ENCODE measurements around the gene OR4K2.
"Not testable (repeated sequence)": the region's sequence is repeated elsewhere in the genome, so short reads cannot be mapped to it uniquely, and the experiment has no call there.

Gene OR4K2, protein sequence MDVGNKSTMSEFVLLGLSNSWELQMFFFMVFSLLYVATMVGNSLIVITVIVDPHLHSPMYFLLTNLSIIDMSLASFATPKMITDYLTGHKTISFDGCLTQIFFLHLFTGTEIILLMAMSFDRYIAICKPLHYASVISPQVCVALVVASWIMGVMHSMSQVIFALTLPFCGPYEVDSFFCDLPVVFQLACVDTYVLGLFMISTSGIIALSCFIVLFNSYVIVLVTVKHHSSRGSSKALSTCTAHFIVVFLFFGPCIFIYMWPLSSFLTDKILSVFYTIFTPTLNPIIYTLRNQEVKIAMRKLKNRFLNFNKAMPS

DNA sequence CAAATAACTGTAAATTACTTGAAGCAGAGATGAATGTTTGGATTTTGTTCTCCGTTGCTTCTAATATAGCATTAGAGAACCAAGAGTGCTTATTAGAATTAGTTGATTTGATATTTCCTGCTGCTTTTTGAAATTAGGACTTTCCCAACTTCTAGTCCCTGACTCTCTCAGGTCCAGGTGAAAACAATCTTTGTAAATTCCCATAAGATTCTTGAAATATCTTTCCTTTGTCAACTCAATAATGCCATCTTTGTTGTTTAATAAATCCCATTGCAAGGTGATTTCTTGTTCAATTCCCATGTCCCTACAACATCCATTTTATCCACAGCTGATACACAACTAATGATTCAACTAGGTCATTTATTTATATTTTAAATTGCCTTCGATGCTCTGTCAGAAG, at the start of gene OR4K2:
Gene OR4K2 (plus strand): TSS at position 301 of the 400 bp plus-strand sequence. CDS start 1,126 bp downstream, outside the sequence.
- DNase-seq (ENCODE audit: low read depth) = no peak

DNA sequence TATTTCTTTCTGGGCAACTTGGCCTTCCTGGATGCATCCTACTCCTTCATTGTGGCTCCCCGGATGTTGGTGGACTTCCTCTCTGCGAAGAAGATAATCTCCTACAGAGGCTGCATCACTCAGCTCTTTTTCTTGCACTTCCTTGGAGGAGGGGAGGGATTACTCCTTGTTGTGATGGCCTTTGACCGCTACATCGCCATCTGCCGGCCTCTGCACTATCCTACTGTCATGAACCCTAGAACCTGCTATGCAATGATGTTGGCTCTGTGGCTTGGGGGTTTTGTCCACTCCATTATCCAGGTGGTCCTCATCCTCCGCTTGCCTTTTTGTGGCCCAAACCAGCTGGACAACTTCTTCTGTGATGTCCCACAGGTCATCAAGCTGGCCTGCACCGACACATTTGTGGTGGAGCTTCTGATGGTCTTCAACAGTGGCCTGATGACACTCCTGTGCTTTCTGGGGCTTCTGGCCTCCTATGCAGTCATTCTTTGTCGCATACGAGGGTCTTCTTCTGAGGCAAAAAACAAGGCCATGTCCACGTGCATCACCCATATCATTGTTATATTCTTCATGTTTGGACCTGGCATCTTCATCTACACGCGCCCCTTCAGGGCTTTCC, 47.2 kb upstream of the OR4K2 start:
- not testable (repeated sequence) for DNase-seq (ENCODE audit: low read depth)

DNA sequence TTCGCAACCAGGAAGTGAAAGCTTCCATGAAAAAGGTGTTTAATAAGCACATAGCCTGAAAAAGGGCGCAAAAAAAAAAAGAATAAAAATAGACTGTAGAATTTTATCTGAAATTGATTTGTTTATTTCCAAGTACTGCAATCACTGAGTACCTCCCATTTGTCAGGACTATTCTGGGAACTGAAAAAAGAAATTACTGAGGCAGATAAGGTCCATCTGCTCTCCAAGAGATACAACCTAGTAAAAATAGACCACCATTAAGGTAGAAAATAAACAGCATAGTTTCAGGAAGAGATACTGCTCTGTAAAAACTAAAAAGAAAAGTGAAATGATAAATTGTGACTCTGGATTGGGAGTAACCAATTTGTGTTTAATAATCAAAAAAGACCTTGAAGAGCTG, 46.6 kb upstream of the OR4K2 start:
- DNase-seq (ENCODE audit: low read depth) = no peak

DNA sequence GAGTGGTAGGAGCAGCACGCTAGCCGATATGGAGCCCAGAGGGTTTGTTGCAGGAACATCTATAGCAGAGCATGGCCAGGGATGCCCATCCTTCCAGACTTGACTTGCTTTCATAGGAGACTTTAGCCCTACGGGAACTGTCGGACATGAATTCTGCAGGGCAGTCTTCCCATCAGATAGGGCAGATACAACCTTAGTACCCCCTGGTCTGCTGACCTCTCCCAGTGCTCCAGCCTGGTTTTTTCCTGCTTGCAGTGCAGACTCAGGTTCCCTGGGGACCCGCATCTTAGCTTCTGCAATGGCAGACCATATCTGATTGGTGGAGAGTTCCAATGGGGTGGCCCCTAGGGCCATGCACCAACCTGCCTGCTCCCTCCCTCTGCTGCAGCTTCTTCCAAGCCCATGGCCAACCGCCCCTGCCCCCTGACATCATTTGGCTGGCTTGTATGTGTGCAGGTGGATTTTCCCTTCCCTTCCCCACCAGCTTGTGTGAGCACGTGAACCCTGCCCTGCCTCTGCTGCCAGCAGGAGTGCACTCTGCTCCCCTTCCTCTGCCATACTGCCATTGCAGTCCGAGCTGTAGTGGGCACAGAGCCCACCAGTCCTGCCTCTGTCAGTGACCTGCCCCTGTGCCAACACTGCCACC, 40.6 kb upstream of the OR4K2 start:
- not testable (repeated sequence) for DNase-seq (ENCODE audit: low read depth)

DNA sequence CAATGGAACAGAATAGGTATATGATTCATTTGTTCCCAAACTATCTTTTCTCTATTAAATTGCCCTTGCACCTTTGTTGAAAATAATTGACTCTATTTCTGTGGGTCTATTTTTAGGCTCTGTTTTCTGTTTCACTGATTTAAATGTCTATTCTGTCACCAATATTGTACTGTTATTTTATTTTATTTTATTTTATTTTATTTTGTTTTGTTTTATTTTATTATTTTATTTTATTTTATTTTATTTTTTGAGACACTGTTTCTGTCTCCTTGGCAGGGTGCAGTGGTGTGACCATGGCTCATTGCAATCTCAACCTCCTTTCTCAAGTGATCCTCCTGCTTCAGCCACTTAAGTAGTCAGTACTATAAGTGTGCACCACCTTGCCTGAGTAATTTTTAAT, 36.5 kb upstream of the OR4K2 start:
- no peak for DNase-seq (ENCODE audit: low read depth)

DNA sequence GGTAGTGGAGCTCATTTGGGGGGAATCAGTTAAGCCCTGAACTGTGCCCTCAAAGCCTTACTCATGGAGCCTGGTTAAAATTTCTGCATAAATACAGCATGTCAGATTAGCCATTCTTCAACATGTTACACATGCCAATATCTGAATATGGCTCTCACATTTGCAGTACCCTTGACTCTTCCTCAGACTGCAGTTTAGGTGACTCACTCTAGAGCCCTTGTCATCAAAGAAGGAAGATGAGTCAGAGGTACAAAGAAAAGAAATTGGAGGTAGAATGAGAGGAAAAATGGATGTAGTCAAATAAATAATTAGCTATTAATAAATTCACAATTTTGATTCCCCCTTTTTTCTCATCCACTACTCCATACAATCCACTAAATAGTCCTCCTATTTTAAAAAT, 23.6 kb upstream of the OR4K2 start:
- no peak for DNase-seq (ENCODE audit: low read depth)

DNA sequence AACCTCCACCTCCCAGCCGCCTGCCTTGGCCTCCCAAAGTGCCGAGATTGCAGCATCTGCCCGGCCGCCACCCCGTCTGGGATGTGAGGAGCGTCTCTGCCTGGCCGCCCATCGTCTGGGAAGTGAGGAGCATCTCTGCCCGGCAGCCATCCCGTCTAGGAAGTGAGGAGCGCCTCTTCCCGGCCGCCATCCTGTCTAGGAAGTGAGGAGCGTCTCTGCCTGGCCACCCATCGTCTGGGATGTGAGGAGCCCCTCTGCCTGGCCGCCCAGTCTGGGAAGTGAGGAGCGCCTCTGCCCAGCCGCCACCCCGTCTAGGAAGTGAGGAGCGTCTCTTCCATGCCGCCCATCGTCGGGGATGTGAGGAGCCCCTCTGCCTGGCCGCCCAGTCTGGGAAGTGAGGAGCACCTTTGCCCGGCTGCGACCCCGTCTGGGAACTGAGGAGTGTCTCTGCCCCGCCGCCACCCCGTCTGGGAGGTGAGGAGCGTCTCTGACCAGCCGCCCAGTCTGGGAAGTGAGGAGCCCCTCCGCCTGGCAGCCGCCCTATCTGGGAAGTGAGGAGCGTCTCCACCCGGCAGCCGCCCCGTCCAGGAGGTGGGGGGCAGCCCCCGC, 8.8 kb upstream of the OR4K2 start:
- not testable (repeated sequence) for DNase-seq (ENCODE audit: low read depth)

DNA sequence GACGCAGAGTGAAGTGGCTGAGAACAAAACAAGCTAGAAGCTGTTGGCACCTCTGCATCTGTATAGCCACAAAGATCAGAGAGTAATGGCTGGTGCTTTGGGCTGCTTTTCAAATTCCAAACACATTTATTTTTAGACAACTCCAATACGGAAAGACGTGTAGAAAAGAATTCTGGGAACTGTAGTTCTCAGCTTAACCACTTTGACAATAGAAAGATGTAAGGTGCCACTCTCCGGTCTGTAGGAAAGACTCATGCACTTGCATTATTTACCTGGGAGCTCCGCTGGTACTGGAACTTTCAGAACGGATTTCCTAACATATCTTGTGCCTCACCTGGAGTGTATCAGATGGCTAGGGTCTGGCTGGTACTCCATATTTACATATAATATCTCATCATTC, 1.8 kb upstream of the OR4K2 start:
- DNase-seq (ENCODE audit: low read depth) = no peak

DNA sequence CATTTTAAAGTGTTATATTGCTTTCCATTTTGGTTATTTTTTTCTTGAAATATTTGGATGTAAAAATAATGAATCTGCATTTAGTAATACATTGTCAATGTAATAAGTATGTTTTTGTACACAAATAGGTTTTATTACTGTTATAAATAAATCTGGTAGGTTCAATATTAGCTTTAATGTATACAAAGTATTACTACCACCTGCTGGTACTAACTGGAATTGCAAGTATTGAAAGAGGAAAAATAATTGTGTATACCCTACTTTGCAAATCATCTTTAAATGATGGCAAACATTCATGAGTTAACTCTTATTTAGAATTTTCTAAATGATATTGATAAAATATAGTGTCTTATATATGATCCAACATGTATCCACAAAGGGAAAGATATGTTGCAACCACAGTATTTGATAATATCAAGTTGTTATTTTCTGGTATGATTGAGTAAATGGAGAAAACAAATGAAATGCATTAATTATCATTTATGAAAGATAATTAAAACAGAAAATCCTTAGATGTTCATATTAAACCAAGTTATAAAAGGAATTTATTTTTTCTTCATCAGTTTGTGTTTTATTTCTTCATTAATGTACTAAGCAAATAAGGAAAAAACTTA, 3.2 kb downstream of the OR4K2 start:
- no peak for DNase-seq (ENCODE audit: low read depth)

DNA sequence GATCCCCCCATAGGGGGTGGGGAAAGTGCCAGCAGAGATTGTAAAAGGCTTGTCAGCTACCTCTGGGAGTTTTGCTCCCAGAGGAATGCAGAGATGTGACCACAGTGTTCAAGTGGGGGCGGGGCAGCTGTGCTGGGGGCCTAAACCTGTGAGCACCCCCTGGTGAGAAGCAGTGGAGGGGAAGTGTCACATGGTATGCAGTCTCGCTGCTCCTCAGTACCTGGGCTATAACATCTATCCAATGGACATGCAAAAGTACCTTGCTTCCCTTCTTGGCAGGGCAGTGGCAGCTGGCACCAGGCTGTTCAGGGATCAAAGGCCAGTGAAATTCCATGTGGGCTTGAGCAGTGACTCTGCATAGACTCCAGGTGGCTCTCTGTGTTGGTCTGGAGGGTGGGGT, 20.3 kb downstream of the OR4K2 start:
- no peak for DNase-seq (ENCODE audit: low read depth)

DNA sequence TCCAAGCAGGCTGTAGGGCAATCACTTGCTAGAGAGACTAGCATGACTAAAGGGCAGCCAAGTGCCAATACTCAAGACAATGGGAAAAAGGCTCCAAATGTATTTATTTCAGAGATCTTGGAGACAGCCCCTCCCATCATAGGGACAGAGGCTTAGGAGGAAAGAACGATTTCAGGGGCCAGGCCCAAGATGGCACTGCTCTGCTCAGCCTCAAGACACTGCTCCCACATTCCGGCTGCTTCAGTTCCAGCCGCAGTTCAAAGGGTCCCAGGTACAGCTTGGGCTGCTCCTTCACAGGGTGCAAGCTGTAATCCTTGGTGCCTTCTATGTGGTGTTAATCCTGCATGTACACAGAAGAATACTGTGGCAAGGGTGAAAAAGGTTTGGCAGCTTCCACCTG, 26.1 kb downstream of the OR4K2 start:
- DNase-seq (ENCODE audit: low read depth) = no peak

DNA sequence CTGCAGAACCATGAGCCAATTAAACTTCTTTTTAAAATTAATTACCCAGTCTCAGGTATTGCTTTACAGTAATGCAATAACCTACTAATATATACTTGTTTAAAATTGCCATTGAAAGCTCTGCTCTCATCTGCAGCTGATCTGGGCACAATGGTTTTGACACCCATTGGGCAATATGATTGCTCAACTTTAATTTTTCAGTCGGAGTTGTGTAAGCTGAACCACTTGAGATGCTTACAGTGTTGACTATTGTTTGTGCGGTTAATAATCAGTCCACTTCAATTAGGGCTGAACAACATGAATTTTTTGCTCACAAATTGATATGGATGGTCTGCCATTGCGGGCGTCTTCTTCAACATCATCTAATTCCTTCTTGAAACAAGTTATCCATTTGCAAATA, 27.5 kb downstream of the OR4K2 start:
- no peak for DNase-seq (ENCODE audit: low read depth)

DNA sequence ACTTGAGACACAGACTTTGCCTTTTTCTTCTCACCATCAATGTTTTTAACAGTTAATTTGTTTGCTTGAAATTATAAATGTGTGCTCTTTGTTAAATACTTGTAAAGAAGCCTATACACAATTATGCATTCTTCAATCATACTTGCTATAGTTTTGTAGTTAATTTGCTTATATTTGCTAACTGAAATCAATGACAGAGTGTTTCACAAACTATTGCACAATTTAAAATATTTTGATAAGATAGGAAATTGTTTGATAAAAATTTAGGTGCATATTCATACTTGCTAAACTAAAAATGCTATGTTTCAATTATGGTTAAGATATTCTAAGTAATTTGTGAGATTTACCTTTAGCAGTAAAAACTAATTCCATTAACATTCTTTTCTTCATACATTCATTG, 31.7 kb downstream of the OR4K2 start:
- DNase-seq (ENCODE audit: low read depth) = no peak

DNA sequence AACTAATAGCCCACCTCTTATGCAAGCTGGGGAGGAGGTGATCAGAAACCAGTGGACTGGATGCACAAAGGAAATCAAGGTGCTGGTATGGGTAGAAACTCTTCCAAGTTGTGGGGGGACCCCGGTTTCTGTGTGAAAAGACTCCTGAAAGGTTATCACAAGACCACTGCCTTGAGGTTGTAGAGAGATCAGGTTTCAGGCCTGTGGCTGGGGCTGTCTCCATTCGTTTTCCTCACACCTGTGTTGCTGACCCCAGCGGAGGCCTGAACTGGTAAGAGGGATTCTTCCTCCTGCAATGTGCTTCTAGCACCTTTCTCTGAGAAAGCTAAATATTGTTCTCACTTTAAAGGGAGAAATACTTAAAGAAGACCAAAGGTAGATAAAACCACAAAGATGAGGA, 36.2 kb downstream of the OR4K2 start:
- DNase-seq (ENCODE audit: low read depth) = no peak

DNA sequence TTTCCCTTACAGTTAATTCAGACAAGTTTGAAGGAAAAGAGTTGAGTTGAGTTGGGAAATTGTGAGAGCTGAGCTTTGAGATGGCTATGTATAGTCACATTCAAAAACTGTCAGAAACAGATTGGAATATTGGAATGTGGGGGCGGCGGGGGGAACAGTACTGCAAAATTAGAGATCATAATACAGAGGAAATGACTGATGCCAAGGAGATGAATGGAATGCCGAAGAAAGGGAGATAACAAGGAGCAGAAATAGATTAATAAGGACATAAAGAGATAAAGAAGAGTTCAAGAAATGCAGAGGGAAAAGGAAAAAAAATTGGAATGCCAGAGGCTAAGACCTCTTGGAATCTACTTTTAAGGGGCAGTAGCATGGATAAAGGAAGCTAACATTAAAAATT, 42.3 kb downstream of the OR4K2 start:
- no peak for DNase-seq (ENCODE audit: low read depth)

DNA sequence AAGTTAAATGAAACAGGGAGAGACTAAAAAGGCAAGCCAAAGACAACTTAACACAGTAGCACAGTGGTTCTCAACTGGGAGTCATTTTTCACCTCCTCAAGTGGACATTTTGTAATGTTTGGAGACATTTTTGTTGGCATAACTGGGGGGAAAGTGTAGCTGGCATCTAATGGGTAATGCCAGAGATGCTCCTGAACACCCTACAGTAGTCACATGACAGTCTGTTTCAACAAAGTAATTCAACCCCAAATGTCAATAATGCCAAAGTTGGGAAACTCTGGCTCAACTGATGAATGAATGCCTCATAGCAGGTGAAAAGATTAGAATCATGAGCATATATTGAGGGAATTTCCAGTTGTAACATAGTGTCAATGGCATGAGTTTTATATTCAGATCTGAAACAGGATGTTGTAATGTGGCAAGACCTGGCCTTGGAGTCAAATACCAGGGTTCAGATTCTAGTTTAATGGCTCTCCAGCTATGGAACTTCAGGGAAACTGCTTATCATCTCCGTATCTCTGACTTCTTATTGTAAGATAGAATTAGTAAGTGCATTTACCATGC, 43.1 kb downstream of the OR4K2 start:
- no peak for DNase-seq (ENCODE audit: low read depth)

DNA sequence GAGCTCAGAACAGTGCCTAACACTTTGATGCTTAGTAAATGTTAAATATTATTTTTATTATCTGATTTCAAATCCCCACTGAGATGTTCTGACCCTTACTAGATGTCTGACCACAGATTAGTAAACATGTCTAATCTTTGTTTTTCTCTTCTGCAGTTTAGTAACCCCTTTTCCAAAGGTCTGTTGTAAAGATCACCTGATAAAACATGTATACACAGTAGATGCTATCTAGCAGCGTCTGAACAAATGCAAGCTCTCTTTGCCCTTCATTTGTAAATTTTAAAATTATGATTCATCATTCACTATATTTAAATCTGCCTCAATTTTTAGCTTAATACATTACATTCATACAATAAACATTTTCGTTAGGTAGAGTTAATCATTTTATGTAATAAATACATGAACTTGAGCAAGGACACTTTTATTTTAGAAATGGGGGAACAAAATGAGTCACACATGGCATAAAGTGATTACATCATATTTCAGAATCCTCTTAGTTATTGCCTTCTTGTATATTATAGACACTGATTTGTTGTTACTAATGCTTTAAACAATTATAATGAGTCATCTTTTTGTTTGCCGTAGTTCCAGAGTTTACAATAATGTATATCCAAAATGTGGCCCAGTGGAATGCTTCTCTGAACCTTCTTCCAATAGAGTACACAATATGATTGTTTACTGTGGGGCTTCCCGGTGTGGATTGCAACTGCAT, 43.8 kb downstream of the OR4K2 start:
- no peak for DNase-seq (ENCODE audit: low read depth)

DNA sequence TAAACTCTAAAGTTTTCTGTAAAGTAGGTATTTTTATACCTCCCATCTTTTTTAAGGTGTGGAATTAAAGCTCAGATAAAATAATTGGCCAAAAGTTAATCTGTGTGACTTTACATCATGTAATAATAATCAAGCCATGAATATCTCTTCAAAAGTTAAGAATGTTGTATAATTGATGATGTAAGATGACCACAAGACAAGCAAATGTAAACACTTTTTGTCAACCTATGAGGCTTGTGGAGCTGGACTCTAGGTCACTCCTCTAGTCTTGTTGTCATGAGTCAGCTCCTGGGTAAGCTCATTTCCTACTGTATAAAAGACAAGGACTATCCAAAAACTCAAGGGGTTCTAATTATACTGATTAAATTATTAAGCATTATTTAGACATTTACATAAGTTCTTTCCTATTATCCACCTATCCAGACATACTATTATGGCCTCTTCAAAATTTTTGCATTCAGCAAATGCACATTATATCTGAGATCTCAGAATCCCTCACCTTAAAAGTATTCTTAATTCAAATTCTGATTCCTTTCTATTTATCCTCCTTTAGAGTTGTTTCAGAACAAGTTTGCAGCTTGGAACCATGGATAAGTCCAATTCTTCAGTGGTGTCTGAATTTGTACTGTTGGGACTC, 45.2 kb downstream of the OR4K2 start, which contains the start of gene OR4K5:
Gene OR4K5 (plus strand): TSS at position 587 of the 637 bp plus-strand sequence. CDS start 0 bp downstream, at position 587.
- no peak for DNase-seq (ENCODE audit: low read depth)

DNA sequence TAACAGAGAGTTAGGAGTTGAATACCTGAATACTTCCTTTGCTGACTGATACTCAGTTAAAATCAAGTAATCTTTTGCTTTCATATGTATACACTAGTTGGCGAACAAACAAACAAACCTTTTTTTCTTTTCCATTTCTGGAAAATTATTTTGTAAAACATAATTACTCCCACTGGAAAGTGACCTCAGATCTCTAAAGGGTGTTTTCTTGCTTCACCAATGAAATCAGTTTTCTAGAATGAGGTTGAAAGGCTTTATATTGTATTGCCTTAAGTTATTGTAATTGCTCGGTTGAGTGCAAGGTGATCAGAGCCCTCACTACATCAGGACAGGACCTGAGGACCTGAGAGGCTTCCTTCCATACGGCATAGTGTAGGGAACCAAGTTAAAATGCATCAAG, 55.7 kb downstream of the OR4K2 start, which contains the start of gene OR4K1:
Gene OR4K1 (plus strand): TSS at position 301 of the 400 bp plus-strand sequence. CDS start 4,750 bp downstream, outside the sequence.
- no peak for DNase-seq (ENCODE audit: low read depth)

All from non-pigmented ciliary epithelial cell (primary cell).